HepG2 (cell line): ENCODE results near the gene LARP1. TPM values are rescaled to one million over a fixed set of nuclear protein-coding genes. Genes with fewer than 3 reads are reported as not detected.

Experiments
- ATAC-seq: fragments of 200-7000 bp; cut with Tn5 transposase; 3 replicates; pipeline ENCODE4 v1.9.1; 2020; ENCODE audit warnings: mild to moderate bottlenecking, moderate library complexity
- BruUV-seq: library from RNA; stranded (reverse); fragments of 400-500 nt; replicated peaks from 2 replicates; lab custom pipeline; 2021; lab: Mats Ljungman, UMichigan
- CTCF ChIA-PET: fragments of 300-600 bp; formaldehyde crosslinking; extraction: SDS; loops from one replicate; lab custom pipeline; 2021; ENCODE audit warnings: low total read pairs, inconsistent platforms, low intra/inter-chr PET ratio; lab: Yijun Ruan, JAX
- POLR2A ChIA-PET: fragments of 350-600 bp; sonication (Branson Sonifier 250); formaldehyde crosslinking; loops from one replicate; lab custom pipeline; 2020; ENCODE audit warnings: antibody characterized with exemption, inconsistent platforms; lab: Yijun Ruan, JAX
- DNase-seq: peaks from one replicate; pipeline ENCODE4 v3.0.0-alpha.2; 2015; ENCODE audit warnings: low spot score
- FAIRE-seq: peaks from 3 replicates; lab custom pipeline; 2011; peaks lifted over from hg19 to GRCh38; lab: Jason Lieb, UNC
- H2AFZ ChIP-seq: one replicate; pipeline ENCODE4 v1.6.1; 2011; ENCODE audit warnings: low read length, inconsistent platforms
- H3K27ac ChIP-seq: fragments of 300-600 bp; 3 replicates; pipeline ENCODE4 v1.8.0; 2011; ENCODE audit warnings: mixed run types, mild to moderate bottlenecking, mixed read lengths, low read length, inconsistent platforms; ENCODE audit not compliant: insufficient read depth; ENCODE audit errors: extremely low read length
- H3K27me3 ChIP-seq, 2 experiments: fragments of 200-600 bp in 1 of 2; 2 replicates in 1 of 2; 3 replicates in 1 of 2; pipeline versions ENCODE4 v1.6.0 to v1.8.0; 2011; ENCODE audit warnings: low read length in 2 of 2, mild to moderate bottlenecking in 2 of 2, moderate library complexity in 2 of 2, inconsistent platforms in 1 of 2; ENCODE audit not compliant: insufficient read depth in 2 of 2, control insufficient read depth in 1 of 2
- H3K36me3 ChIP-seq, 2 experiments: fragments of 200-600 bp in 1 of 2; replicated peaks in 1 of 2; 2 replicates in 1 of 2; 3 replicates in 1 of 2; pipeline versions ENCODE4 v1.5.1 to v1.8.0; 2011; ENCODE audit warnings: low read length in 2 of 2, inconsistent platforms in 1 of 2; ENCODE audit not compliant: insufficient read depth in 2 of 2, control insufficient read depth in 1 of 2
- H3K4me1 ChIP-seq: 2 replicates; pipeline ENCODE4 v1.5.1; 2012; ENCODE audit warnings: low read length, inconsistent platforms; ENCODE audit not compliant: insufficient read depth
- H3K4me2 ChIP-seq: 2 replicates; pipeline ENCODE4 v1.6.0; 2011; ENCODE audit warnings: low read depth, low read length, inconsistent platforms
- H3K4me3 ChIP-seq, 3 experiments: fragments of 200-600 bp in 1 of 3; sonication (generic), shearing (Covaris generic) in 1 of 3; replicated peaks in 1 of 3; 2 replicates each; pipeline ENCODE4 v1.5.1; 2011 to 2016; ENCODE audit warnings: low read length in 3 of 3, inconsistent platforms in 2 of 3, low read depth in 2 of 3, mild to moderate bottlenecking in 2 of 3, control low read depth in 1 of 3, mixed read lengths in 1 of 3; ENCODE audit not compliant: insufficient read depth in 1 of 3
- H3K79me2 ChIP-seq: one replicate; pipeline ENCODE4 v1.6.1; 2011; ENCODE audit warnings: low read length, inconsistent platforms; ENCODE audit not compliant: insufficient read depth
- H3K9ac ChIP-seq: 2 replicates; pipeline ENCODE4 v1.6.0; 2011; ENCODE audit warnings: mild to moderate bottlenecking, low read depth, low read length, inconsistent platforms; ENCODE audit not compliant: insufficient read depth
- H3K9me3 ChIP-seq: 2 replicates; pipeline ENCODE4 v1.5.1; 2012; ENCODE audit warnings: mild to moderate bottlenecking, low read length
- H4K20me1 ChIP-seq: 2 replicates; pipeline ENCODE4 v1.6.0; 2011; ENCODE audit warnings: inconsistent platforms, mild to moderate bottlenecking, low read length, moderate library complexity; ENCODE audit not compliant: insufficient read depth
- HNRNPH1 ChIP-seq: fragments of 200-400 bp; formaldehyde crosslinking; optimal IDR thresholded peaks from 2 replicates; pipeline ENCODE3; 2017; ENCODE audit warnings: mild to moderate bottlenecking, low read depth, low read length
- HNRNPUL1 ChIP-seq: fragments of 200-400 bp; formaldehyde crosslinking; IDR thresholded peaks from 2 replicates; pipeline ENCODE4 v1.6.1; 2017; ENCODE audit warnings: low read depth, mild to moderate bottlenecking, low read length, moderate library complexity
- IRF2 ChIP-seq: IDR thresholded peaks from 2 replicates; pipeline ENCODE4 v1.6.1; 2018; ENCODE audit warnings: missing genetic modification reagents, missing compliant biosample characterization
- NR2F1 ChIP-seq, 2 experiments: fragments of 450-650 bp in 1 of 2; formaldehyde crosslinking in 1 of 2; IDR thresholded peaks; 2 replicates each; pipeline versions ENCODE4 v1.5.0 to v1.6.1; 2016 to 2020; ENCODE audit warnings: mild to moderate bottlenecking in 1 of 2, missing compliant biosample characterization in 1 of 2, missing genetic modification reagents in 1 of 2, moderate library complexity in 1 of 2
- ZNF550 ChIP-seq: sonication (generic); formaldehyde crosslinking; IDR thresholded peaks from 2 replicates; pipeline ENCODE4 v1.4.0; 2020; ENCODE audit warnings: mild to moderate bottlenecking, missing genetic modification reagents, borderline replicate concordance
- ZNF782 ChIP-seq: sonication (generic); formaldehyde crosslinking; IDR thresholded peaks from 2 replicates; pipeline ENCODE4 v1.4.0; 2020; ENCODE audit warnings: missing genetic modification reagents, mild to moderate bottlenecking, borderline replicate concordance
- ZNF792 ChIP-seq: IDR thresholded peaks from 2 replicates; pipeline ENCODE4 v1.6.1; 2016
- WGBS: methylation state at CpG from one replicate; pipeline ENCODE4 v1.1.6; 2017; ENCODE audit warnings: low lambda C conversion rate; 5-methylcytosine and 5-hydroxymethylcytosine counted together
- in situ Hi-C: cut with HindIII; loops from 2 replicates; pipeline ENCODE4 v1.10.0; 2017; ENCODE audit warnings: low pct_unique_long_range_greater_than_20kb; ENCODE audit not compliant: extremely low pct_ligation_motif_present
- intact Hi-C: fragments of 100-400 bp; cut with micrococcal nuclease; formaldehyde crosslinking; loops from one replicate; pipeline ENCODE4 v1.10.0; 2022; ENCODE audit not compliant: unreplicated experiment
- polyA plus RNA-seq, 8 experiments: library from polyadenylated mRNA; depleted of rRNA in 3 of 8; stranded (reverse) in 7 of 8; unstranded in 1 of 8; fragments of >200 nt; fragmentation: Illumina TruSeq in 4 of 8; extraction: Trizol in 4 of 8; gene quantifications; 2 replicates each; pipeline versions ENCODE4 v1.2.1 to v1.2.3, GENCODE V29; 2011 to 2016; ENCODE audit warnings: low read depth in 4 of 8, missing spikeins in 1 of 8, mixed read lengths in 1 of 8; ENCODE audit not compliant: insufficient read depth in 1 of 8
- total RNA-seq, 5 experiments: library from RNA; depleted of rRNA; stranded (reverse); fragments of >200 nt; fragmentation: Illumina TruSeq; extraction: Trizol; gene quantifications; 2 replicates each; pipeline ENCODE4 v1.2.3, GENCODE V29; 2016; ENCODE audit warnings: low read depth in 1 of 5
- TF ChIP-seq, protein P1 (sequence below): sonication (generic); formaldehyde crosslinking; IDR thresholded peaks from 2 replicates; pipeline ENCODE4 v1.5.0; 2020; ENCODE audit warnings: missing genetic modification reagents
- TF ChIP-seq, protein P2 (sequence below): sonication (generic); formaldehyde crosslinking; IDR thresholded peaks from 2 replicates; pipeline ENCODE4 v1.4.0; 2020; ENCODE audit warnings: missing genetic modification reagents, mild to moderate bottlenecking, borderline replicate concordance

LARP1 gene
- total and polyA plus RNA-seq, 2 of the 13 experiments (the other 11 are each of a cell fraction or from before 2014, with no cell fraction given): 45.2 to 61.4 TPM

DNA sequence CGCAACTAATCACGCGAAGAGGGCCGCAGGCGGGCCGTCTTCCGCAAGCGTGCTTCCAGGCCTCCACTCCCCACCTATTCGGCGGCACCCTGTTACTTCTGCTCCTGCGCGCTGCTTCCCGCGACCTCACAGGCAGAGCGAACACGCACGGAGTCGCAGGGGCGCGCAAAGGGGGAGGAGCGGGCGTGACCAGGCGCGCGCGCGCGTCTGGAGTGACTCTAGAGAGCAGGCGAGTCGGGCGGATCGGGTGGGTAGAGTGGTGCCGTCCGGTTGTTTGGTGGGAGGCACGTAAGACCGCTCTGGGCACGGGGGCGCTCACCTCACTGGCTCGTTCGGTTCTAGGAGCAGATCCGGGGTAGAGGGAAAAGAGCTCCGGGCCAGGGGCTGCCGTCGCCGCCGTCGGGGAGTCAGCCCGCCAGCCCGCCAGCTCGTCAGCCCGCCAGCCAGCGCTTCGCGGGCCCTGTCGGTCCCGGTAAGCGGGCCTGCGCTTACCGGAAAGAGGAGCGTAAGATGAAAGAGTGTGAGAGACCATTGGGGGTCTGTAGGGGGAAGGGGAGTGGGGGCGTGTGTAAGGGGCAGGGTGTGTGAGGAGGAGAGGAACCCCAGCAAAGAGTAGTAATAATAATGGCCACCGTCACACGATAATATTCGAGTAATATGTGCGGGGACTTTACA, 103.3 kb downstream of the LARP1 start, which contains the start of gene CNOT8:
Gene CNOT8 (plus strand): TSS at position 331 of the 675 bp plus-strand sequence. CDS start 4,652 bp downstream, outside the sequence.
- H3K36me3 ChIP-seq: peaks cover 2 to 10% of the 10 kb centered on the region in 2 experiments; a peak in 3 of 5 replicates
- peak within 1 kb of the TSS; percentile 78 to 93 (median 85) for H3K4me3 ChIP-seq
- FAIRE-seq (peak; percentile 51), ATAC-seq (peak; percentile 89), DNase-seq (peak; percentile 94)
- H3K9me3 ChIP-seq: no peaks in the 10 kb centered on the region
- POLR2A ChIA-PET: interaction anchor here (0.5 to 2.9 kb wide), 15 partner anchors 8 to 820 kb away, joined by 3 to 35 read pairs (median 5); partner anchors contain the start of genes FAM114A2, FAXDC2, GEMIN5 and MFAP3
- peaks cover 47% of the 10 kb centered on the region for H3K79me2 ChIP-seq
- intact Hi-C loops: loop anchor here (1.0 to 5.0 kb wide), 4 partner anchors 41 to 206 kb away; partner anchors contain the start of gene LARP1
- H2AFZ ChIP-seq: no peak within 1 kb of the TSS
- H3K27me3 ChIP-seq: peaks cover 0 to 4% of the 10 kb centered on the region in 2 experiments; a peak in 1 of 5 replicates
- CTCF ChIA-PET: no interaction called here
- peak within 1 kb of the TSS; percentile 99 for H3K27ac ChIP-seq
- WGBS: under 1% methylated on average over 46 of the region's 65 CpGs
- peak within 1 kb of the TSS; percentile 95 for H3K4me2 ChIP-seq
- in situ Hi-C loops: no loop called here
- BruUV-seq: no TSS peak
- peak within 1 kb of the TSS; percentile 87 for H3K9ac ChIP-seq
- peaks cover 27% of the 10 kb centered on the region for H4K20me1 ChIP-seq
- peaks cover 41% of the 10 kb centered on the region for H3K4me1 ChIP-seq
- TF ChIP-seq ZNF550 (CRISPR knock-in tag) (0 out of 2 replicates have a peak, but pooled peaks have one; percentile 30), IRF2 (CRISPR knock-in tag) (peak; percentile 89), NR2F1 (CRISPR knock-in tag; IDR thresholded peaks at IDR 0.05) (no peak), ZNF792 (CRISPR knock-in tag) (peak; percentile 54; the same call in 1 of the 2 replicates), HNRNPH1 (no peak), ZNF782 (CRISPR knock-in tag) (no peak), HNRNPUL1 (0 out of 2 replicates have a peak, but pooled peaks have one; percentile 49)
- TF ChIP-seq, protein P1, sequence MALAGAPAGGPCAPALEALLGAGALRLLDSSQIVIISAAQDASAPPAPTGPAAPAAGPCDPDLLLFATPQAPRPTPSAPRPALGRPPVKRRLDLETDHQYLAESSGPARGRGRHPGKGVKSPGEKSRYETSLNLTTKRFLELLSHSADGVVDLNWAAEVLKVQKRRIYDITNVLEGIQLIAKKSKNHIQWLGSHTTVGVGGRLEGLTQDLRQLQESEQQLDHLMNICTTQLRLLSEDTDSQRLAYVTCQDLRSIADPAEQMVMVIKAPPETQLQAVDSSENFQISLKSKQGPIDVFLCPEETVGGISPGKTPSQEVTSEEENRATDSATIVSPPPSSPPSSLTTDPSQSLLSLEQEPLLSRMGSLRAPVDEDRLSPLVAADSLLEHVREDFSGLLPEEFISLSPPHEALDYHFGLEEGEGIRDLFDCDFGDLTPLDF (CRISPR knock-in tag): peak; percentile 46; the same call in 1 of the 2 replicates
- TF ChIP-seq, protein P2, sequence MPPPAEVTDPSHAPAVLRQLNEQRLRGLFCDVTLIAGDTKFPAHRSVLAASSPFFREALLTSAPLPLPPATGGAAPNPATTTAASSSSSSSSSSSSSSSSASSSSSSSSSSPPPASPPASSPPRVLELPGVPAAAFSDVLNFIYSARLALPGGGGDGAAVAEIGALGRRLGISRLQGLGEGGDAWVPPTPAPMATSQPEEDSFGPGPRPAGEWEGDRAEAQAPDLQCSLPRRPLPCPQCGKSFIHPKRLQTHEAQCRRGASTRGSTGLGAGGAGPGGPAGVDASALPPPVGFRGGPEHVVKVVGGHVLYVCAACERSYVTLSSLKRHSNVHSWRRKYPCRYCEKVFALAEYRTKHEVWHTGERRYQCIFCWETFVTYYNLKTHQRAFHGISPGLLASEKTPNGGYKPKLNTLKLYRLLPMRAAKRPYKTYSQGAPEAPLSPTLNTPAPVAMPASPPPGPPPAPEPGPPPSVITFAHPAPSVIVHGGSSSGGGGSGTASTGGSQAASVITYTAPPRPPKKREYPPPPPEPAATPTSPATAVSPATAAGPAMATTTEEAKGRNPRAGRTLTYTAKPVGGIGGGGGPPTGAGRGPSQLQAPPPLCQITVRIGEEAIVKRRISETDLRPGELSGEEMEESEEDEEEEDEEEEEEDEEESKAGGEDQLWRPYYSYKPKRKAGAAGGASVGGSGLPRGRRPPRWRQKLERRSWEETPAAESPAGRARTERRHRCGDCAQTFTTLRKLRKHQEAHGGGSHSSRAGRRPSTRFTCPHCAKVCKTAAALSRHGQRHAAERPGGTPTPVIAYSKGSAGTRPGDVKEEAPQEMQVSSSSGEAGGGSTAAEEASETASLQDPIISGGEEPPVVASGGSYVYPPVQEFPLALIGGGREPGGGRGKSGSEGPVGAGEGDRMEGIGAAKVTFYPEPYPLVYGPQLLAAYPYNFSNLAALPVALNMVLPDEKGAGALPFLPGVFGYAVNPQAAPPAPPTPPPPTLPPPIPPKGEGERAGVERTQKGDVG (CRISPR knock-in tag): peak; percentile 56; the same call in 1 of the 2 replicates
